ENCODE results near the gene MYH7B.

Gene MYH7B

GRCh38 chr20:35004749-35005462, 49.2 kb downstream of the MYH7B start:
- DNase-seq (ENCODE audit: low read depth in 2 of 2) = no peak

Measured in stimulated activated CD8-positive, alpha-beta memory T cell treated with anti-CD3 and anti-CD28 coated beads, Interleukin-15, amount 100 ng/mL, for 48 hours (primary cell).